HL-60 (cell line): ENCODE data around the gene ALDH1L2.

Experiments used
- CTCF ChIP-seq: IDR thresholded peaks from one replicate; pipeline ENCODE4 v1.5.1; 2011; ENCODE audit warnings: low read length, control low read depth, inconsistent platforms; ENCODE audit not compliant: insufficient read depth
- GABPA ChIP-seq: IDR thresholded peaks from 2 replicates; pipeline ENCODE4 v1.6.1; 2012; ENCODE audit warnings: low read depth
- POLR2AphosphoS5 ChIP-seq: IDR thresholded peaks from 2 replicates; pipeline ENCODE4 v1.6.1; 2012; ENCODE audit warnings: low read depth
- REST ChIP-seq: IDR thresholded peaks from 2 replicates; pipeline ENCODE4 v1.6.1; 2012; ENCODE audit warnings: low read depth; ENCODE audit not compliant: insufficient replicate concordance

GRCh38 chr12:105047308-105047707, 37.0 kb downstream of the ALDH1L2 start:
- TF ChIP-seq POLR2AphosphoS5 = no peak
- no peak for TF ChIP-seq CTCF
- TF ChIP-seq REST = no peak
- TF ChIP-seq GABPA = no peak
